ENCODE measurements around the gene ZSWIM4.

ZSWIM4 gene

GRCh38 chr19:13835791-13836723 is 40.8 kb downstream of the ZSWIM4 start:
- ChIA-PET POLR2A (interaction anchor here (0.8 to 3.2 kb wide), 9 partner anchors 11 to 88 kb away, joined by 3 to 23 read pairs (median 5); partner anchors contain the start of genes C19orf53 and ZSWIM4), CTCF (interaction anchor here (1.0 to 4.3 kb wide), 8 partner anchors 10 to 237 kb away, joined by 3 to 35 read pairs (median 4); no protein-coding TSS in a partner anchor)
- no peak for DNase-seq (ENCODE audit: extremely low spot score)
- no peak for TF ChIP-seq CTCF (IDR thresholded peaks at IDR 0.05; ENCODE audit: control extremely low read depth, extremely low read depth, low read depth, missing control alignments)

- ChIA-PET POLR2A (interaction anchor here (1.8 kb wide), 1 partner anchor 13 kb away, joined by 5 read pairs; no protein-coding TSS in a partner anchor), CTCF (interaction anchor here (1.3 to 3.8 kb wide), 2 partner anchors 24 to 53 kb away, joined by 3 to 19 read pairs; no protein-coding TSS in a partner anchor)
- no peak for TF ChIP-seq CTCF (IDR thresholded peaks at IDR 0.05; ENCODE audit: control extremely low read depth, extremely low read depth, low read depth, missing control alignments)
- DNase-seq (ENCODE audit: extremely low spot score) = no peak
These were observed 43.3 kb downstream of the ZSWIM4 start for GRCh38 chr19:13838435-13839129.

- peak; percentile 89 for DNase-seq (ENCODE audit: extremely low spot score)
- ChIA-PET CTCF (interaction anchor here (1.3 to 3.8 kb wide), 2 partner anchors 23 to 54 kb away, joined by 3 to 19 read pairs; no protein-coding TSS in a partner anchor), POLR2A (interaction anchor here (0.7 to 3.1 kb wide), 7 partner anchors 8 to 52 kb away, joined by 3 to 37 read pairs (median 5); partner anchors contain the start of gene ZSWIM4)
- TF ChIP-seq CTCF (IDR thresholded peaks at IDR 0.05; ENCODE audit: control extremely low read depth, extremely low read depth, low read depth, missing control alignments) = no peak
These were observed 44.1 kb downstream of the ZSWIM4 start for GRCh38 chr19:13839130-13839937.

GRCh38 chr19:13839938-13840304 is 44.7 kb downstream of the ZSWIM4 start:
- no peak for DNase-seq (ENCODE audit: extremely low spot score)
- CTCF ChIA-PET = interaction anchor here (3.8 kb wide), 1 partner anchor 22 kb away, joined by 19 read pairs; no protein-coding TSS in a partner anchor
- POLR2A ChIA-PET = interaction anchor here (0.6 to 3.1 kb wide), 7 partner anchors 9 to 589 kb away, joined by 3 to 37 read pairs (median 5); partner anchors contain the start of gene ZSWIM4
- TF ChIP-seq CTCF (IDR thresholded peaks at IDR 0.05; ENCODE audit: control extremely low read depth, extremely low read depth, low read depth, missing control alignments) = no peak

GRCh38 chr19:13840305-13841085 is 45.3 kb downstream of the ZSWIM4 start:
- CTCF ChIA-PET = interaction anchor here (3.8 kb wide), 1 partner anchor 22 kb away, joined by 19 read pairs; no protein-coding TSS in a partner anchor
- no peak for TF ChIP-seq CTCF (IDR thresholded peaks at IDR 0.05; ENCODE audit: control extremely low read depth, extremely low read depth, low read depth, missing control alignments)
- DNase-seq (ENCODE audit: extremely low spot score) = no peak
- POLR2A ChIA-PET = interaction anchor here (0.6 to 3.1 kb wide), 10 partner anchors 10 to 588 kb away, joined by 3 to 37 read pairs (median 5); partner anchors contain the start of gene ZSWIM4

All from GM10248 (cell line).